GM08714 (cell line): Measurements from ENCODE around the gene AFAP1.
"Not testable (repeated sequence)": the region's sequence is repeated elsewhere in the genome, so short reads cannot be mapped to it uniquely, and the experiment has no call there.

Experiments used
- H3K4me3 ChIP-seq: fragments of 200-500 bp; sonication (Bioruptor generic); 2 replicates; pipeline ENCODE4 v1.5.1; 2014; ENCODE audit warnings: mild to moderate bottlenecking, low read length, inconsistent platforms
- ZNF274 ChIP-seq: IDR thresholded peaks from 2 replicates; pipeline ENCODE4 v1.6.1; 2012; ENCODE audit warnings: mild to moderate bottlenecking, low read depth, low read length

Gene AFAP1

DNA sequence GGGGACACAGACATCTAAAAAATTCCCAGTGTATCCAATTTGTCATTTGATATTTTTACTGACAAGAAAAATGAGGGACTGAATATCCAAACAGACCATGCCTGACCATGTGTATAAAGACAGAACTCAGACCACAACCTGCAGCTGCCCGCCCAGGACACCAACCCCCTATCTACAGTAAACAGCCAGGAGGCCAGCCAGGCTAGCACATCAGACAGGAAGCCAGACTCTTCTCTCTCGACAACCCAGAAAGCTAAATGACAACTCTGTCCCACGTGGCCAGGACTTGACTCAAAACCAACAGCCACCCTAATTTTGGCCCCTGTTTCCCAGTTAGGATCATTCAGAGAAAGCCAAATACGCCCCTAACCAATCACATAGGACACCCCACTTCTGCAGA is 15.1 kb downstream of the AFAP1 start:
- no peak for TF ChIP-seq ZNF274
- H3K4me3 ChIP-seq: no peak overlapping the region

DNA sequence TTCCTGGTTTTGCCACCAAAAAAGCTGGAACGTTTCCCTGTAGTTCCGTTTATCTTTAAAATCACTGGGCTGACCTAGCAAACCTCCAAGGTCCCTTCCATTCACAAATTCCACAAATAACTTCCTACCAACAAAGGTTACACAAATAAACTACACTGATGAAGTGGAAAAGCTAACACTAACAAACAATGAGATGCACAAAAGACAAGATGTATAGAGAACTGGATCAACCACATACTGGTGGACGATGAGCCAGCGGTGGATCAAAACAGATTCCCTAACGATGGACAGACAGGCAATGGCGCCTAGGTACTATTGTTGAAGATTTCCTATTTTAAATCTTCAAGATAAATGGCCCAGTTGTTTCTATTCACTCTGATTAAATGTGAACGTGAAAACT is 15.5 kb downstream of the AFAP1 start:
- no peak for TF ChIP-seq ZNF274
- no peak overlapping the region for H3K4me3 ChIP-seq

DNA sequence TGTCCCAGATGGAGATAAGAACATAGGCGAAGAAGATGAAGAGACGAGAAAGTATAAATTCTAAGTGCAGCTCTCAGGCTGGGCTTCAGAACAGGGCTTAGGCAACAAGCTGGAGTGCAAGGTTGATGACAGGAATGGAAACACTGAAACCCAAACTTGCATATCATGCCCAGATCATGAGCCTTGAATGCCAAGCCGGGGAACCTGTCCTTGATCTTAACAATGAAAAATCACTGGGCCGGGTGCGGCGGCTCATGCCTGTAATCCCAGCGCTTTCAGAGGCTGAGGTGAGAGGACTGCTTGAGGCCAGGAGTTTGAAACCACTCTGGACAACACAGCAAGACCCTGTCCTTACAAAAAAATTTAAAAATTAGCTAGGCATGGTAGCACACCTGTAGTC is 17.2 kb downstream of the AFAP1 start:
- H3K4me3 ChIP-seq: no peak overlapping the region
- no peak for TF ChIP-seq ZNF274

DNA sequence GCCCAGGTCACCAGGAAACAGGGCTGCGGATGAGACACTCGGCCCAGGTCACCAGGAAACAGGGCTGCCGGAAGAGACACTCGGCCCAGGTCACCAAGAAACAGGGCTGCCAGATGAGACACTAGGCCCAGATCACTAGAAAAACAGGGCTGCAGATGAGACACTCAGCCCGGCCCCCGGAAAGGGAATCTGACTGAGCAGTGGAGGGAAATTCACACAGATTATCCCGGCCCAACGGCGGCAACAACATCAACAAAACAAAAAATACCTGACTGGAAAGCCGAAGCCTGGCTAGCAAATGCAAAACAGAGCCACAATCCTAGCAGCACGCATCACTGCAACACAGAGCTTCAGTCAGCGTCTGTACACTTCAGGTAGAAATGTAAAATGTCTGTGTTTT is 20.7 kb downstream of the AFAP1 start:
- no peak for TF ChIP-seq ZNF274
- no peak overlapping the region for H3K4me3 ChIP-seq

DNA sequence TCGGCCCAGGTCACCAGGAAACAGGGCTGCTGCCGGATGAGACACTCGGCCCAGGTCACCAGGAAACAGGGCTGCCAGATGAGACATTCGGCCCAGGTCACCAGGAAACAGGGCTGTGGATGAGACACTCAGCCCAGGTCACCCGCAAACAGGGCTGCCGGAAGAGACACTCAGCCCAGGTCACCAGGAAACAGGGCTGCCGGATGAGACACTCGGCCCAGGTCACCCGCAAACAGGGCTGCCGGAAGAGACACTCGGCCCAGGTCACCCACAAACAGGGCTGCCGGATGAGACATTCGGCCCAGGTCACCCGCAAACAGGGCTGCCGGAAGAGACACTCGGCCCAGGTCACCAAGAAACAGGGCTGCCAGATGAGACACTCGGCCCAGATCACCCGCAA is 21.5 kb downstream of the AFAP1 start:
- H3K4me3 ChIP-seq: not testable (repeated sequence)

DNA sequence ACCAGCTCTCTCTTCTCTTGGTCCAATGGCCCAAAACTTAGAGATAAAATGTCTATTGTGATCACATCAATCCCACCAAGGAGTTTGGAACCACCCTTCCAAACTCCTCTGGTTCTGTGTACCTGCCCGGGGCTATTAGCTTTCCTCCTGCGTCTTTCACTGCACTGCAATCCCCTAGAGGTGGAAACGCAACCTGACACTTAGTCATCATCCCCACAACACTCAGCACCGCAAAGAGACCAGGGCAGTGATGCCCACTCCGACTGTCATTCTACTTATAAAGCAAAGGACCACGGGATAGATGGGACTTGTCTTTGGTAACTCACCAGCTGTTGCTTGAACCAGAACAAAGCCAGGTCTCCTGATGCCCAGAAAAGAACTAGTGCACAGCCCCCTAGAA is 22.0 kb downstream of the AFAP1 start:
- H3K4me3 ChIP-seq: no peak overlapping the region
- TF ChIP-seq ZNF274: no peak

DNA sequence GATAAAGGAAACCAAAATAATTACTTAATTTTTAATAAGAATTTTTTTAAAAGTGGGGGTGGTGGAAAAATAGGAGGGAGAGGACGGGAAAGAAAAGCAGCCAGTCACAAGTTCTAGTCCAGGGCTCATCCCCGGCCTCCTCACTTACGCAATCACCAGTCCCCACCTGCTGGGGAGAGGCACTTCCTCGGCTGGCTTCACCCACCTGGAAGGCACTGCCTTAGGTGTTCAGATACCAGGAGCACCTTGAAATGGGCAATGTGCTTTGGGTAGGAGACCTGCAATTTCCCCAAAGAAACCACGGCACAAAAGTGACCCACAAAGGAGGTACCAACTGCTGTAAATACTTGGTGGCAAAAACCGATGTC is 23.8 kb downstream of the AFAP1 start:
- TF ChIP-seq ZNF274: no peak
- no peak overlapping the region for H3K4me3 ChIP-seq

DNA sequence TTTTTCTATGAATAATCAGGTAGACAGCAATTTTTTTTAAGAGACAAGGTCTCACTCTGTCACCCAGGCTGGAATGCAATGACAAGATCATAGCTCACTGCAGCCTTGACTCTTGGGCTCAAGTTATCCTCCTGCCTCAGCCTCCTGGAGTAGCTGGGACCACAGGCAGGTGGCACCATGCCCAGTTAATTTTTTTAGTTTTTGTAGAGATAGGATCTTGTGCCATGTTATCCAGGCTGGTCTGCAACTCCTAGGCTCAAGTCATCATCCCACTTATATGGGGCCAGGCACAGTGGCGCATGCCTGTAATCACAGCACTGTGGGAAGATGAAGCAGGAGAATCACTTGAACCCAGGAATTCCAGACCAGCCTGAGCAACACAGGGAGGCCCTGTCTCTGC is 26.8 kb downstream of the AFAP1 start:
- H3K4me3 ChIP-seq: no peak overlapping the region
- no peak for TF ChIP-seq ZNF274

DNA sequence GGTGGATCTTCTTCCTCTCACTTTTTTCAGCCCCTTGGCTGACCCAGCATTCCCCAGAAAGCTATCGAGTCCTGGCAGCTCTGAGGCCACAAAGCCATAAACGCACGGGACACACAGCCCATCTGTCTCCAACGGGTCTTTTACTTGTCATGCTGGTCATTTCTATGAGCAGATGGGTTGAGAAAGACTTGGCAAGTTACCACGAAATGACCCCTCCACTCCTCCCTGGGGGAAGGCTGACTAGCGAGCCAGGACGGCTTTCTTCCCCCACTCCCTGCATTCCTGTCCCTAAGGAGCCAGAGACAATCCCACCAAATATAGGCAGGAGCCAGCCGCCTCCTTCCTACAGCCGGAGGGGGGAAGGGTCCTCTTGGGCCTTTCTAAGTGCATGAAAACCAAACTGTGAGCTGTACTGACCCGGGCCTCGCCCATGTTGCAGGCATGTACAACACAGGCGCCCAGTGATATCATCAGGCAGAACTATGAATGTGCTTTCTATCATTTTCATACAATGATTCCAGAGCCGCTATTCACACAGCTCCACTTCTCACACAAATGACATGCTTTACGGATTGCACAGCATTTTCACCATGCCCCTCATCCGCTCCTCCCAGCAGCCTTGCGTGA is 28.6 kb downstream of the AFAP1 start:
- H3K4me3 ChIP-seq: no peak overlapping the region
- TF ChIP-seq ZNF274: no peak

DNA sequence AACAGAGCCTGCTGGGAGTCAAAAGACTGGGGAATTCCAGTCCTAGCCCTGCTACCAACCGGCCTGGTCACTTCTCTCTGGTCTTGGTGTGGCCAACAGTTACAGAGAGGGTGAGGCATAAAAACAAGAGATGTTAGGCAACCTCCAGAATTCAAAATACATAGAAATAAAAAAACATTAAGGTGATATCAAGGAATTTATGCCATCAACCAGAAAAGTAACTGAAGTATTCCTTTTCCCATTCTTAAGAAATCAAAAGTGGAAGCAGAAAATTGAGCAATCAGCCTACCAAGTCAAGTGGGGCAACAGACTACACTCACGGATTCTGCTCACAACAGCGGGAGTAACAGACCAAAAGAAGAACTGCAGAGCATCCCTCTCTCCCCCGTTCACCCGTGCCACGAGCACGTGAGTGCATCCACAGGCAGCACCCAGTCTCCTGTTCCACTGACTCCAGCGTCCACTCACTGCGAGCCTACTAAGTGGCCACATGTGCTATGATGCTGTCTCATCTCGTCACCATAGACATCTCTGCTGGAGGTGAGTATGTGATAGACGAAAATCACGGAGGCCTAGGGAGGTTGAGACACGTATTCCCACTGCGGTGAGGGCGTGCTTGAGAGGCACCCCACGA is 29.3 kb downstream of the AFAP1 start:
- TF ChIP-seq ZNF274: no peak
- no peak overlapping the region for H3K4me3 ChIP-seq

DNA sequence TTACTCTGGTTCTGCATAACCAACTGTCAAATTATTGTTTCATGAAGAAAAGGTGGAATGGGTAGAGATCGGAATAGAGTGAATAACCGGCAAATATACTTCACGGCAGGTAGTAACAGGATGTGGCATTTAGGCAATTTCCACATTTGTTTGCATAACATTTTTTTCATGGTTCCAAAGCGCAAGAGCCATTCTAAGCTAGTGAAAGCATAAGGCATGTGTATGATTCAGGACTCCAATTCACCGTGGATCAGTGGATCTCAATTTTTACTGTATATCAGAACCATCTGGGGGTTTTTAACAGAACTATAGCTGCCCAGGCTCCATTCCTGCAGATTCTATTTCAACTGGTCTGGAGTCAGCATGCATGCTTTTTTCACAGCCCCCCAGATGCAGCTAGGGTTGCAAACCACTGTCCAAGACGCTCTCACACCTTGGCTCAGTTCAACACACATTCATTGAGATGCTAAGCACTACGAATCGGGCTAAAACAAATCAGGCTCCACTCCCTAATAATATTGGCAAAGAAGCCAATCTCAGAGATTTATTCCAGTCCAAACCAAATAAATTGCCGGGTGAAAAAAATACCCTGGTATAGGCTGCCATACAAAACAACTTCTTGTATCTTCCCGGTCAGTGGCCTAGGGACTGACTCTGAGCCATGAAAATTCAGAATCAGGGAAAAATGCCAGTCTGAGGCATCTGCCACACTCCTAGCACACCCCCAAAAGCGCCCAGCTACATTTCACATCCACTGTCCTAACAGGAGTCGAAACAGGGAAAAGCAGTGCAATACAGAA is 30.0 kb downstream of the AFAP1 start:
- TF ChIP-seq ZNF274: no peak
- H3K4me3 ChIP-seq: no peak overlapping the region

DNA sequence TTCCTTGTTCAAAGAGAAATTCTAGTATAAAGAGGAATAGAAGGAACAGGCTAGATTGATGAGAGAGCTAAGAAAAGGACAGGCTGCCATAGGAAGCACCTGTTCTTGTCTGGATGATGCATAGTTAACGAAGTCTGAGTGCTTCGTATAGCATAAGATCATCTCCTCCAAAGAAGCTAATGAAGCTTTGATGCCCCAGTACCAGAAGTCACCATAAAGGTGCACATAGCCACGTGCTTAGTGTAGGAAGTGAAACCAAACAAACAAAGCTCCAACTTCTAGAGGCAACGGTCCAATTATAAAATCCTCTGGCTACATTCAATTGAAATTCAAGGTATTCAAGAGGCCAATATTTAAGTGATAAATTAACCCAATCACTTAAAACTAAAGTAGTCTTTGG is 31.0 kb downstream of the AFAP1 start:
- H3K4me3 ChIP-seq: no peak overlapping the region
- no peak for TF ChIP-seq ZNF274

DNA sequence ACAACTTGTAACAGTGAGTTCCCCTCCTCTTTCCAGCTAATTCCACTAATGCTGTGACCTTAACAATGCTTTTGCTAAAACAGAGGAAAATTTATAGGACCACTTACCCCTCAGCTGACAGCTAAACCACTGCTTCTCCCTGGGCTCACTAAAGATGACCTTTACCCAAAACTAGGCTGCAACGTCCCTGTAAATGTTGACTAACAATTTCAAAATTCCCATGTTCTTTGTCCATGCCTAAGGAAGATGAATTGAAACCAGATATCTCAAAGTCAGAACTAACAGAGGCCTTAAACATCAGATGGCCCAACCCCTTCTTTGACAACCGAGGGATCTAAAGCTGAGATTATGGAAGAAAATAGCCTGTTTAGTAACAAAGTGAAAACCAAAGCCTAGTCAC is 32.5 kb downstream of the AFAP1 start:
- TF ChIP-seq ZNF274: no peak

DNA sequence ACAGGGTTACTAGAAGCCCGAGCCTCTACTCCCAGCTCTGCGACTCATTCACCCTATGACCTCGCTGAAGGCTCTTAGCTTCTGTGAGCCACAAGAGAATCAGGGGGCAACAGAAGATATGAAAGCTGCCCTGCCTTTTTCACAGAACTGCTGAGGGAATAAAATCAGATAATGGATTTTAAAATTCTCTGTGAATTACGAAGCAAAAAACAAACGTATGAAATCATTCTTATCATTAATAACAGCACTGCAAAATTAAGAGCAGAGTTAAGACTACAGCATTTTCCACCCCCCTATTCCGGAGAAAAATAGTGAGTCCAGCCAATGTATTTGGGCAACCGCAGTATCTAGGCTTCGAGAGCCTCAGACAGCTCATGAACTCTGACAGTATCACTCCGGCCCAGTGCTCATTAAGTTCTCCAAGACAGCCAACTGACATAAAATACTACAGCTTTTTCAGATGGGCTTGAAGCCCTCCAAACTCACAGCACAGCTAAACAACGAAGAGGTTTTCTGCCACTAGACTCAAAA is 33.4 kb downstream of the AFAP1 start:
- H3K4me3 ChIP-seq: no peak overlapping the region
- no peak for TF ChIP-seq ZNF274

More for the DNA sequence above, 32.5 kb downstream of the AFAP1 start:
- no peak overlapping the region for H3K4me3 ChIP-seq

DNA sequence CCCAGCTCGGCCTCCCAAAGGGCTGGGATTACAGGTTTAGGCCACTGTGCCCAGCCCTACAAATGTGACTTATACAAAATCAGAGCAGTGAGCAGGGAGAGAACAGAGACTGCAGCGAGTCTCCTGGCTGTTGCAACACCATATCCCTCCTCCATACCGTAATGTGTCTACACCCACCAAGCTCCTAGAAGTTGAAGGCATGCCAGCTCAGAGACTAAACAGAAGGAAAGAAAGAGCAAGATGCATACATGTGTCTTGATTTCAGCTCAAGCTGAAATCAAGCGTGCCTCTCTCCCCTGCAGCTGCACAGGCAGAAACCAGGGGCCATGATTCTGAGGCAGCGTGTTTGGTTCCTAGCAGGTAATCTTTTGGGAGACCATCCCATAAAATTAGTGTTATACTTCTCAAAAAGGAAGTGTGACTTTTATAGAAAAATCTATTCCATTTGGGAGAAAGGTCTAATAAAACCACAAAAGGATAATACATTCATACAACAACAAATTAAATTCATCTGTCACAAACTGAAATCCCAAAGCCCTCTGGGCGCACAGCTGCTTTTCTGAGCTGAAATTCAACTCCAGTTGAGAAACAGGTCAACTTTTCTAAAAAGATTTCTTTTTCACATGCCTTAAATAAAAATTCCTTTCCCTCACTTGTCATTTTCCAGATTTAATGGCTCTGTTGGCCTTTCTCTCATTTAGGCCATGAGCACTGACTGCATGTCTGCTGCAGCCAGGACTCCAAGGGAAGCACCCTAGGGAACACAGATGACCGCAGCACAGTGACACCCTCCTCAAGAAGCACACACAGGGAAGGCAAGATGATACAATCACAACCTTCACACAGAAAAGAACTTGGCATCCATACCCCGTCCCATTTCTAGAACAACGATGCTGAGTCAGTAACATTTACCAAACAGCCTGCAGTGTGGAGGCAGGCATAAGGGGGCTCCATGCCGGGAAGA is 34.4 kb downstream of the AFAP1 start:
- H3K4me3 ChIP-seq: no peak overlapping the region
- no peak for TF ChIP-seq ZNF274
